Common myeloid progenitor, CD34-positive (primary cell): ENCODE measurements around the gene NIF3L1. TPM values are rescaled to one million over a fixed set of nuclear protein-coding genes. Genes with fewer than 3 reads are reported as not detected.

ENCODE experiments used
- CTCF ChIA-PET: fragments of 350-600 bp; sonication (Branson Sonifier 250); formaldehyde crosslinking; loops from one replicate; lab custom pipeline; 2021; ENCODE audit warnings: antibody characterized with exemption; lab: Charles Lee
- POLR2A ChIA-PET: fragments of 350-600 bp; sonication (Branson Sonifier 250); formaldehyde crosslinking; loops from one replicate; lab custom pipeline; 2021; ENCODE audit warnings: antibody characterized with exemption; lab: Charles Lee
- DNase-seq, 3 donors: peaks; one replicate each; pipeline versions ENCODE4 v3.0.0 to v3.0.0-alpha.2; 2013
- H3K27ac ChIP-seq, 2 experiments: 1 replicate in 1 of 2; 2 replicates in 1 of 2; pipeline ENCODE4 v1.7.0; 2013; ENCODE audit warnings: inconsistent platforms in 2 of 2, low read length in 2 of 2, mild to moderate bottlenecking in 2 of 2, low read depth in 1 of 2, moderate library complexity in 1 of 2; ENCODE audit not compliant: severe bottlenecking in 2 of 2, insufficient read depth in 1 of 2, poor library complexity in 1 of 2
- H3K27me3 ChIP-seq, 5 experiments: replicated peaks in 2 of 5; 1 replicate in 3 of 5; 2 replicates in 2 of 5; pipeline versions ENCODE4 v1.6.1 to v1.7.0; 2013; ENCODE audit warnings: low read length in 4 of 5, mild to moderate bottlenecking in 2 of 5, moderate library complexity in 2 of 5, inconsistent platforms in 1 of 5; ENCODE audit not compliant: insufficient read depth in 5 of 5, control insufficient read depth in 4 of 5
- H3K36me3 ChIP-seq, 4 experiments: 1 replicate in 2 of 4; 2 replicates in 2 of 4; pipeline versions ENCODE4 v1.6.1 to v1.7.0; 2013; ENCODE audit warnings: low read length in 3 of 4, control low read depth in 1 of 4, mild to moderate bottlenecking in 1 of 4; ENCODE audit not compliant: control insufficient read depth in 4 of 4, insufficient read depth in 4 of 4
- H3K4me1 ChIP-seq, 4 experiments: 1 replicate in 3 of 4; 2 replicates in 1 of 4; pipeline versions ENCODE4 v1.6.1 to v1.7.1; 2013; ENCODE audit warnings: low read length in 3 of 4, mild to moderate bottlenecking in 3 of 4, control low read depth in 1 of 4, inconsistent platforms in 1 of 4, moderate library complexity in 1 of 4; ENCODE audit not compliant: control insufficient read depth in 4 of 4, insufficient read depth in 4 of 4; ENCODE audit errors: control extremely low read depth in 1 of 4
- H3K4me3 ChIP-seq, 7 experiments: 1 replicate in 4 of 7; 2 replicates in 3 of 7; pipeline versions ENCODE4 v1.5.1 to v1.7.0; 2013; ENCODE audit warnings: mild to moderate bottlenecking in 7 of 7, low read length in 6 of 7, moderate library complexity in 6 of 7, inconsistent platforms in 2 of 7, low read depth in 2 of 7, control low read depth in 1 of 7; ENCODE audit not compliant: insufficient read depth in 4 of 7, control insufficient read depth in 1 of 7; ENCODE audit errors: extremely low read depth in 1 of 7
- H3K9me3 ChIP-seq, 5 experiments: 1 replicate in 4 of 5; 2 replicates in 1 of 5; pipeline versions ENCODE4 v1.6.1 to v1.7.1; 2013; ENCODE audit warnings: low read length in 4 of 5, mild to moderate bottlenecking in 2 of 5, inconsistent platforms in 1 of 5, low read depth in 1 of 5, moderate library complexity in 1 of 5; ENCODE audit not compliant: control insufficient read depth in 4 of 5, insufficient read depth in 2 of 5; ENCODE audit errors: control extremely low read depth in 1 of 5
- WGBS: methylation state at CpG from one replicate; pipeline ENCODE4 v1.1.5; 2013; ENCODE audit not compliant: insufficient coverage; 5-methylcytosine and 5-hydroxymethylcytosine counted together
- polyA plus RNA-seq: library from polyadenylated mRNA; unstranded; fragments of 120-200 nt; gene quantifications from one replicate; pipeline ENCODE4 v1.2.1, GENCODE V29; 2013

Gene NIF3L1, protein sequence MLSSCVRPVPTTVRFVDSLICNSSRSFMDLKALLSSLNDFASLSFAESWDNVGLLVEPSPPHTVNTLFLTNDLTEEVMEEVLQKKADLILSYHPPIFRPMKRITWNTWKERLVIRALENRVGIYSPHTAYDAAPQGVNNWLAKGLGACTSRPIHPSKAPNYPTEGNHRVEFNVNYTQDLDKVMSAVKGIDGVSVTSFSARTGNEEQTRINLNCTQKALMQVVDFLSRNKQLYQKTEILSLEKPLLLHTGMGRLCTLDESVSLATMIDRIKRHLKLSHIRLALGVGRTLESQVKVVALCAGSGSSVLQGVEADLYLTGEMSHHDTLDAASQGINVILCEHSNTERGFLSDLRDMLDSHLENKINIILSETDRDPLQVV
- polyA plus RNA-seq = 11.0 TPM

DNA sequence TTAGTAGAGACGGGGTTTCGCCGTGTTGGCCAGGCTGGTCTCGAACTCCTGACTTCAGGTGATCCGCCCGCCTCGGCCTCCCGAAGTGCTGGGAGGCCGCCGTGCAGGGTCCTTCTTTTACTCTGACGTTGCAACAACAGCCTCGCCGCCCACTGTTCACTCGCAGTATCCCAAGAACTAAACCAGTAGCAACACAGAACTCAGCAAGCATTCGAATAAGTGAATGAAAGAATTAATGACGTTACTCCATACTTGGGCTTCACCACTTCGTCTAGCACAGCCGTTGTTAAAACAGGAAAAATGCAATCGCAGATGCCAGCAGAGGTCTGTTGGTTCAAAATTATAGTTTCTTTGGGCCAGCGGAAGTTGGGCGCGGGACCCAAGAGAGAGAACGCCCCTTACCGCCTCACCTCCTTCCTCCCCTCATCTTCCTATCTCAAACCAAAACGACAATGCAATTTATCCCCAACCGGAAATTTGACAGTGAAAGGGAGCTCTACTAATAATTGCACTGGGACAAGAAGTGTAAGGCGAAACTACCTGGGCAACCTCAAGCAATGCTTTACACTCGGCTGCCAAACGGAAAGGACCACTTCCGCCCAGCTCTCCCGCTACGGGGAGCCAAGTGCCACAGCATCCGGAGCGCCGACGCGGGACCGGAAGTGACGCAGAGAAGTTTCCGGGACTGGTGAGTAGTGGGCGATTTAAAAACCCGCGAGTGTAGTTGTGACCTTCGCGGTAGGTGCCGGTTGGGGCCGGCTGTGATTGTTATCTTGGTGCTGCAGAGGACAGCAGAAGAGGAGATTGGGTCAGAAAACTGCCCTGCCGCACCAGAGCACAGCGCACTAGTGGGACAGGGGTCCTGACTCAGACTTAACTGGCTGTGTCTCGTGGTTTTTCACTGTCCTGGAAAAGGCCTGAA, at the start of gene NIF3L1, which contains the start of gene PPIL3:
TSS of gene NIF3L1 (plus strand) at position 668 of the 922 bp plus-strand sequence. CDS start 2,573 bp downstream, outside the sequence.
TSS of gene PPIL3 (minus strand) at position 374 of the 922 bp plus-strand sequence. CDS start 1,462 bp downstream, outside the sequence.
- peaks cover 10 to 22% (median 15%) of the 10 kb centered on the region in 4 experiments for H3K36me3 ChIP-seq
- POLR2A ChIA-PET = interaction anchor here (0.8 to 1.7 kb wide), 6 partner anchors 12 to 269 kb away, joined by 3 to 19 read pairs (median 4); partner anchors contain the start of gene CLK1
- peak within 1 kb of the TSS; percentile 75 to 99 (median 82) for H3K4me3 ChIP-seq
- peak; percentile 99 for DNase-seq
- no peaks in the 10 kb centered on the region for H3K9me3 ChIP-seq
- H3K4me1 ChIP-seq = peaks cover 10 to 26% (median 20%) of the 10 kb centered on the region in 4 experiments
- 0% methylated on average over 32 of the region's 50 CpGs for WGBS
- CTCF ChIA-PET = interaction anchor here (0.6 to 1.8 kb wide), 9 partner anchors 12 to 377 kb away, joined by 3 to 9 read pairs (median 3); partner anchors contain the start of genes CLK1, HYCC2 and NDUFB3
- peak within 1 kb of the TSS; percentile 93 to 96 for H3K27ac ChIP-seq
- H3K27me3 ChIP-seq = no peaks in the 10 kb centered on the region

DNA sequence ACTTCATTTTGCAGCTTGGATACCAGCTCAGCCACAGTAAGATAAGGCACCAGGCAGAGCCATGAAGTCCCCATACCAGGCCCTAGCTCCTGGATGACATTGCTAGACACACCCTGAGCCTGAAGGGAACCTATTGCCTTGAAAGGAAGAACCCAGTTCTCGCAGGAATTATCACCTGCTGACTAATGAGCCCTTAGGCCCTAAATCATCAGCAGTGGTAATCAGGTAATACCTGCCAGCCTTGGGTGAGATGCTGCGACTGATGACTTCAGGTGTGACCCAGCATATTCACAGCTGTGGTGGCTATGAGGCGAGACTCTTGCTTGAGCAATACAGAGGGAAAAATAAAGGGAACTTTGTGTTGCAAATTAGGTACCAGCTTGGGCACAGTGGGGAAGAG, 49.7 kb upstream of the NIF3L1 start:
- DNase-seq = no peak
- CTCF ChIA-PET = interaction anchor here (1.0 kb wide), 2 partner anchors 11 to 21 kb away, joined by 3 read pairs; no protein-coding TSS in a partner anchor
- POLR2A ChIA-PET = no interaction called here

DNA sequence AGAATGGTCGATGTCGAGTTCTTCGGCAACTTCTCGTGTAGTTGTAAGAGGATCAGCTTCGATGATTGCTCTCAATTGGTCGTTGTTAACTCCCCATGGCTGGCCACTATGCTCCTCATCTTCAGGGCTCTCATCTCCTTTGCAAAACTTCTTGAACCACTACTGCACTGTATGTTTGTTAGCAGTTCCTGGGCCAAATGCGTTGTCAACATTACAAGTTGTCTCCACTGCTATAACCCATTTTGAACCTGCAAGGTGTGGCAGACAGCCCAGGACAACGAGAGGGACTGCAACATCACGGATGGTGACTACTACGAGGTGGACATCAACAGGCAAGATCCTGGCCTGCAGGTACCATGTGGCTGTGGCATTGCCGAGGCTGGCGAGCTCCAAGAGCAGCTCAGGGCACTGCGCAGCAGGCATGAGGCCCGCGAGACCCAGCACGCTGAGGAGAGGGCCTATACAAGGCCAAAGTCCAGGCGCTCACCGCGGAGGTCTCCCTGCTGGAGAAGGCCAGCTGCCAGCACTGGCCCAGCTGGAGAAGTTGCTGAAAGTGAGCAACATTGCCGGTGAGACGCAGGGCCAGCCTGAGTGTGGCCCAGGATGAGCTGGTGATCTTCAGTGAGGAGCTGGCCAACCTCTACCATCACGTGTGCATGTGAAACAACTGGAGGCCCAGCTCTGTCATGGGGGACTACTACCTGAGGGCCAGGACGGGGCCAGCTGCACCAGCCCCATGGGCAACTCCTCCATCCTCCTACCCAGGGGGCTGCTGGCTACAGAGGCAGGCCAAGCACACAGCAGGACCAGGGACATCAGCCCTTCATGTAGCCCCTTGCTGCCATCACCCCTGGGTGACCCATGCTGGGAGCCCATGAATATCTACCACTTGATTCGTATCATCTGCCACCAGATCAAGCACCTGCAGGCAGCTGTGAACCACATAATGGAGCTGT, 44.9 kb upstream of the NIF3L1 start:
- ChIA-PET POLR2A (interaction anchor here (0.8 to 1.1 kb wide), 3 partner anchors 9 to 13 kb away, joined by 3 read pairs; no protein-coding TSS in a partner anchor), CTCF (interaction anchor here (1.0 to 1.4 kb wide), 3 partner anchors 8 to 57 kb away, joined by 3 to 5 read pairs (median 4); no protein-coding TSS in a partner anchor)
- 95% methylated on average over 24 of the region's 24 CpGs for WGBS
- Histone ChIP-seq H3K36me3 (no peaks in the 10 kb centered on the region), H3K27me3 (no peaks in the 10 kb centered on the region), H3K4me3 (no peak overlapping the region), H3K9me3 (no peaks in the 10 kb centered on the region), H3K4me1 (no peaks in the 10 kb centered on the region), H3K27ac (no peak overlapping the region)
- no peak for DNase-seq

More for the DNA sequence above, 49.7 kb upstream of the NIF3L1 start:
- no peaks in the 10 kb centered on the region for H3K27me3 ChIP-seq
- H3K4me1 ChIP-seq = no peaks in the 10 kb centered on the region
- WGBS = 100% methylated on average over 3 of the region's 3 CpGs
- no peaks in the 10 kb centered on the region for H3K36me3 ChIP-seq
- no peak overlapping the region for H3K27ac ChIP-seq
- peaks cover 0 to 10% (median 6%) of the 10 kb centered on the region in 5 experiments for H3K9me3 ChIP-seq
- no peak overlapping the region for H3K4me3 ChIP-seq

DNA sequence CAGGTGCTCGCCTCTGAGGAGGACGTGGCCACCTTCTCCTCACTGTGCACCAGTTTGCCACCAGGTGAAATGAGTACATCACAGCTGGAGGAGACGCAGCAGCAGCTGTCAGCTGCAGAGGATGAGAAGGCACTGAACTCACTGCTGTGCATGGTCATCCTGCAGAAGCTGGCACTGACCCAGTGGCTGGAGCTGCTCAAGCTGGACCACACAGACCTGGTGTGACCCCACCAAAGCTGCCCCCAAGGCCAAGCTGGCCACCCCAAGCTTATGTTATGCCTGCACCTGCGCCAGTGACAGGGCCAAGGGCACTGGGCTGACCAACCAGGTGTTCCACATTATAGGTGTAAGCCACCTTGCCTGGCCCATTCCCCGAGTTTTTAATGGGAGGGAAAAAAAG, 44.0 kb upstream of the NIF3L1 start:
- CTCF ChIA-PET = interaction anchor here (1.0 to 1.4 kb wide), 4 partner anchors 9 to 56 kb away, joined by 3 to 7 read pairs (median 4); no protein-coding TSS in a partner anchor
- no peaks in the 10 kb centered on the region for H3K27me3 ChIP-seq
- 99% methylated on average over 5 of the region's 5 CpGs for WGBS
- H3K4me3 ChIP-seq = no peak overlapping the region
- H3K36me3 ChIP-seq = no peaks in the 10 kb centered on the region
- POLR2A ChIA-PET = interaction anchor here (1.0 kb wide), 1 partner anchor 8 kb away, joined by 3 read pairs; no protein-coding TSS in a partner anchor
- DNase-seq = no peak
- H3K4me1 ChIP-seq = no peaks in the 10 kb centered on the region
- no peaks in the 10 kb centered on the region for H3K9me3 ChIP-seq
- no peak overlapping the region for H3K27ac ChIP-seq

DNA sequence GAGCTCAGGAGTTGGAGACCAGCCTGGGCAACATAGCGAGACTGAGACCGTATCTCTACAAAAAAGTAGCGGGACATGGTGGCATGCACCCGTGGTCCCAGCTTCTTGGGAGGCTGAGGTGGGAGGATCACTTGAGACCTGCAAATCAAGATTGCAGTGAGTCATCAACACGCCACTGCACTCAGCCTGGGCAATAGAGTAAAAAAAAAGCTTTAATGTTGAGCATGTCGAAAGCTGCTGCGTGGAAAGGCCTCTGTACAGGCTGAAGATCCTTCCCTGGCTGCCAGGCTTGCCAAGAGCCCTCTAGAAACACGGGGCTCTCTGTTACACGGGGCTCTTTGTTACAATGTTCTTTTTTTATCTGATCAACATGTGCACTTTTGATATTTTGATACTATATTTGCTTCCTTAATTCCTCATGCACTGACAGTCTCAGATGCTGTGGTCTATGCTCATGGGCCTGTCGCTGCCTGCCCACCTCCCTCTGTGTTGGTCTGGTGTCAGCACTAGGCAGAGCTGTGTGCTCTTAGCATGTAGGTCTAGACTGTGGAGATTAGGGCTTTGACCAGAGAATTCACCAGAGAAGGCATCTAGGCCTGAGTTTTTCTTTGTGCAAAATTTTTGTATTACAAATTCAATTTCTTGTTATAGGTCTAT, 43.4 kb upstream of the NIF3L1 start:
- Histone ChIP-seq H3K4me1 (no peaks in the 10 kb centered on the region), H3K27me3 (no peaks in the 10 kb centered on the region), H3K36me3 (peaks cover 0 to 5% (median 2%) of the 10 kb centered on the region in 4 experiments), H3K9me3 (no peaks in the 10 kb centered on the region), H3K27ac (no peak overlapping the region), H3K4me3 (no peak overlapping the region)
- no peak for DNase-seq
- ChIA-PET CTCF (interaction anchor here (1.0 to 1.4 kb wide), 3 partner anchors 10 to 13 kb away, joined by 3 to 7 read pairs (median 5); no protein-coding TSS in a partner anchor), POLR2A (interaction anchor here (0.9 kb wide), 1 partner anchor 21 kb away, joined by 3 read pairs; no protein-coding TSS in a partner anchor)
- WGBS = 98% methylated on average over 7 of the region's 10 CpGs
